NT2/D1 (cell line): ENCODE data around the gene GINS3.

Experiments used
- SUZ12 ChIP-seq: IDR thresholded peaks from 2 replicates; pipeline ENCODE4 v1.6.1; 2011; ENCODE audit not compliant: insufficient read length, insufficient read depth; ENCODE audit errors: extremely low read depth
- YY1 ChIP-seq: IDR thresholded peaks from 2 replicates; pipeline ENCODE4 v1.6.1; 2011; ENCODE audit not compliant: insufficient read length, insufficient read depth
- ZNF274 ChIP-seq: IDR thresholded peaks from 2 replicates; pipeline ENCODE4 v1.6.1; 2011; ENCODE audit warnings: mild to moderate bottlenecking, low read depth, low read length

GRCh38 chr16:58419241-58419990 is 27.1 kb downstream of the GINS3 start:
- TF ChIP-seq SUZ12 (no peak), ZNF274 (no peak), YY1 (no peak)
